Psoas muscle (tissue), 8 donors: Measurements from ENCODE around the gene STARD4. TPM values are rescaled to one million over a fixed set of nuclear protein-coding genes. Genes with fewer than 3 reads are reported as not detected.

Experiments
- ATAC-seq, 4 donors: fragments of 200-7000 bp; cut with Tn5 transposase; one replicate each; pipeline ENCODE4 v1.9.1; 2020; ENCODE audit warnings: moderate library complexity in 3 of 4, mild to moderate bottlenecking in 2 of 4
- DNase-seq, 2 donors: peaks; one replicate each; pipeline ENCODE4 v3.0.0-alpha.2; 2020
- H3K27ac ChIP-seq: fragments of 200-600 bp; one replicate; pipeline ENCODE4 v1.8.0; 2022
- H3K27me3 ChIP-seq, 3 donors: fragments of 200-600 bp in 1 of 3; one replicate each; pipeline versions ENCODE4 v1.6.1 to v1.8.0; 2013 to 2022; ENCODE audit warnings: low read length in 2 of 3, mild to moderate bottlenecking in 2 of 3, moderate library complexity in 1 of 3; ENCODE audit not compliant: insufficient read depth in 3 of 3
- H3K36me3 ChIP-seq, 2 donors: fragments of 200-600 bp in 1 of 2; one replicate each; pipeline versions ENCODE4 v1.6.1 to v1.8.0; 2013 to 2022; ENCODE audit warnings: low read depth in 1 of 2, mild to moderate bottlenecking in 1 of 2, moderate library complexity in 1 of 2; ENCODE audit not compliant: insufficient read depth in 1 of 2
- H3K4me1 ChIP-seq: fragments of 200-600 bp; one replicate; pipeline ENCODE4 v1.8.0; 2022
- H3K4me3 ChIP-seq: fragments of 200-600 bp; one replicate; pipeline ENCODE4 v1.8.0; 2022; ENCODE audit warnings: mild to moderate bottlenecking
- H3K9me3 ChIP-seq: fragments of 200-600 bp; one replicate; pipeline ENCODE4 v1.8.0; 2022
- CTCF ChIP-seq: fragments of 200-600 bp; IDR thresholded peaks from one replicate; pipeline ENCODE4 v1.8.0; 2022; ENCODE audit warnings: antibody characterized with exemption
- WGBS, 3 donors: extraction: QIAGEN DNeasy Blood & Tissue Kit; methylation state at CpG; one replicate each; pipeline versions ENCODE4 v1.1.6 to v1.1.7; 2013; 5-methylcytosine and 5-hydroxymethylcytosine counted together
- intact Hi-C, 2 donors: fragments of 100-400 bp; cut with DNase I; formaldehyde crosslinking; loops; one replicate each; pipeline versions ENCODE4 v1.11.0 to v1.14.2; 2022
- polyA plus RNA-seq, 3 donors: library from polyadenylated mRNA; stranded (reverse); fragments of 200-250 nt; gene quantifications; one replicate each; pipeline ENCODE4 v1.2.3, GENCODE V29; 2013
- total RNA-seq, 4 donors: library from RNA; stranded (reverse); fragmentation: NEBNext Ultra II Directional in 2 of 4; extraction: Animal tissue kit (Norgen Biotek cat#: 25700) in 2 of 4; gene quantifications; one replicate each; pipeline versions ENCODE4 v1.2.1 to v1.2.4, GENCODE V29; 2021 to 2023
- donor health status: healthy with polysubstance abuse.
- donor health status: DM: no; HTN: no; CAD: no; lungs with moderate emphysema.
- donor health status: Bipolar disorder and iron deficiency.
- donor health status: healthy.
- donor health status: DM: yes; HTN: yes; CAD: no.
- donor health status: DM: no; HTN: no; CAD: no.
- donor health status: DM: no; HTN: no; CAD: no.
- donor health status: DM: yes; HTN: yes; CAD: no.

The STARD4 gene
- total and polyA plus RNA-seq, 7 donors: 0.86 to 2.3 (median 1.3) TPM

- WGBS, 3 donors: 69 to 79% (median 72%) methylated on average over 2 of the region's 2 CpGs
- H3K9me3 ChIP-seq: no peaks in the 10 kb centered on the region
- TF ChIP-seq CTCF: no peak
- no peak overlapping the region for H3K27ac ChIP-seq
- H3K27me3 ChIP-seq: no peaks in the 10 kb centered on the region
- intact Hi-C loops: no loop called here
- no peak overlapping the region for H3K4me3 ChIP-seq
- H3K4me1 ChIP-seq: no peaks in the 10 kb centered on the region
- no peak for DNase-seq
- no peaks in the 10 kb centered on the region for H3K36me3 ChIP-seq
- ATAC-seq: no peak
Measured at GRCh38 chr5:111453747-111454146, 58.6 kb downstream of the STARD4 start.

GRCh38 chr5:111453295-111453694 is 59.0 kb downstream of the STARD4 start:
- H3K27ac ChIP-seq: no peak overlapping the region
- 76 to 89% (median 81%) methylated on average over 1 of the region's 1 CpG for WGBS, 3 donors
- no peaks in the 10 kb centered on the region for H3K27me3 ChIP-seq
- no peaks in the 10 kb centered on the region for H3K4me1 ChIP-seq
- H3K9me3 ChIP-seq: no peaks in the 10 kb centered on the region
- H3K4me3 ChIP-seq: no peak overlapping the region
- no peak for TF ChIP-seq CTCF
- ATAC-seq (no peak), DNase-seq (no peak)
- no peaks in the 10 kb centered on the region for H3K36me3 ChIP-seq
- intact Hi-C loops: no loop called here

GRCh38 chr5:111447822-111448221 is 64.5 kb downstream of the STARD4 start:
- intact Hi-C loops: no loop called here
- TF ChIP-seq CTCF: no peak
- WGBS, 3 donors: 33 to 37% (median 34%) methylated on average over 2 of the region's 2 CpGs
- ATAC-seq (no peak), DNase-seq (no peak)
- H3K4me3 ChIP-seq: no peak overlapping the region
- H3K4me1 ChIP-seq: no peaks in the 10 kb centered on the region
- H3K36me3 ChIP-seq: no peaks in the 10 kb centered on the region
- no peak overlapping the region for H3K27ac ChIP-seq
- H3K9me3 ChIP-seq: no peaks in the 10 kb centered on the region
- no peaks in the 10 kb centered on the region for H3K27me3 ChIP-seq

GRCh38 chr5:111447099-111447498 is 65.2 kb downstream of the STARD4 start:
- H3K4me3 ChIP-seq: no peak overlapping the region
- WGBS, 3 donors: 88 to 95% (median 92%) methylated on average over 1 of the region's 1 CpG
- no peak for ATAC-seq
- no peaks in the 10 kb centered on the region for H3K9me3 ChIP-seq
- no peak for TF ChIP-seq CTCF
- H3K27ac ChIP-seq: no peak overlapping the region
- DNase-seq: no peak
- H3K36me3 ChIP-seq: no peaks in the 10 kb centered on the region
- H3K4me1 ChIP-seq: no peaks in the 10 kb centered on the region
- H3K27me3 ChIP-seq: no peaks in the 10 kb centered on the region
- intact Hi-C loops: no loop called here

Other genes starting within 250 kb of the STARD4 start
- gene NREP, start 244.7 kb upstream of the STARD4 start, total RNA-seq: 10 to 100 TPM in 1 of 4 donors, 1 to 10 TPM in 3; 5.5 to 15.1 (median 7.4) TPM
- gene NREP, start 244.7 kb upstream of the STARD4 start, polyA plus RNA-seq: 1 to 10 TPM; 4.7 to 4.8 (median 4.7) TPM